ENCODE measurements around the gene RAB17. TPM values are rescaled to one million over a fixed set of nuclear protein-coding genes. Genes with fewer than 3 reads are reported as not detected.
A peak's percentile ranks its signal among the peaks of the same experiment; 100 is the strongest.

Gene RAB17
- total and polyA plus RNA-seq, 2 donors, result 0.33 to 6.8 TPM

DNA sequence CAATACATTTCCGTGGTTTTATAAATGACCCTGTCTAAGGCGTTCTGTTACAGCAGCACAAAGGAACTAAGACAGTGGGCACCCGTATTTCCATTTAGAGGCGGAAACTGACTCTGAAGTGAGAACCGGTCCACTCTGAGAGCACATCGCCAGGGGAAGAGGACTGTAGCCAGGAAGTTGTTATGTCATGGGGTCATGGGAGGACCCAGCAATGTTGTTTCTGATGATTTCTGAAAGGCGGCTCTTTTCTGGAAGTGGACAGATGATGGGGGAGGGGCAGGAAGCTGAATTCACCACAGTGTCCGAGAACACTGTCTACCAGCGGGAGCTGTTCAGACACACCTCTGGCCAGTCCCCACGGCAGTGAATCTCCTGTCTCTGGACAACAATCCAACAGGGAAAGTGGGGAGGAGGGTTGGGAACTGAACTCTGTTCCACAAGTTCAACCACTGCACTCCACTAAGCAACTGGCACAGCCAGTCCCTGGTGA is 34.7 kb upstream of the RAB17 start:
- 94% methylated on average over 10 of the region's 10 CpGs for WGBS
- H3K9me3 ChIP-seq (ENCODE audit: control insufficient read depth in 2 of 2, insufficient read depth in 1 of 2, low read length in 1 of 2), result no peaks in the 10 kb centered on the region
- H3K4me3 ChIP-seq (ENCODE audit: low read length in 2 of 2), result no peak overlapping the region
- peaks cover 35 to 61% of the 10 kb centered on the region in 2 donors for H3K27me3 ChIP-seq (ENCODE audit: control insufficient read depth in 2 of 2, insufficient read depth in 1 of 2, low read length in 1 of 2)
- no peaks in the 10 kb centered on the region for H3K4me1 ChIP-seq (ENCODE audit: control insufficient read depth in 2 of 2, insufficient read depth in 2 of 2, low read length in 2 of 2)
- DNase-seq (ENCODE audit: low read depth in 6 of 9, low spot score in 9 of 9), result no peak
- H3K27ac ChIP-seq (ENCODE audit: low read depth in 1 of 2, low read length in 1 of 2), result no peak overlapping the region
- H3K36me3 ChIP-seq (ENCODE audit: control insufficient read depth in 2 of 2, insufficient read depth in 2 of 2, low read length in 1 of 2), result no peaks in the 10 kb centered on the region

DNA sequence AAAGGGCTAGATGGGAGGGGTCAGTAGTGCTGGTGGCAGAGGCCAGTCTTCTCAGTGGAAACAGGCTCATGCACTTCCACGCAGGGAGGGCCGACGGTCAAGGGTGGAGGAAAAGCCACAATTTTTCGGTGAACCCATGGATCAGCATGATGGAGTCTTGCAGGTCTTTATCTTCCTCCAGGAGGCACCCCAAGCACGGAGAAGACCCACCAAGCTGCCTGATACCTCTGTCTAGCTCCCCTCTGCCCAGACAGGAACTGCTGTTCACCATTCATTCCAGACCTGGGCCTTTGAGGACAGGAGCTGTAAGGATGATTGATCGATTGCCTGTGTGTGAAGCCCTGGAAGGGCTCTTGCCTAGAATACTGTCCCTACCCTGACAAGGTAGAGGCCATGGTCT is 34.0 kb upstream of the RAB17 start:
- peaks cover 33 to 56% of the 10 kb centered on the region in 2 donors for H3K27me3 ChIP-seq (ENCODE audit: control insufficient read depth in 2 of 2, insufficient read depth in 1 of 2, low read length in 1 of 2)
- no peaks in the 10 kb centered on the region for H3K36me3 ChIP-seq (ENCODE audit: control insufficient read depth in 2 of 2, insufficient read depth in 2 of 2, low read length in 1 of 2)
- no peak overlapping the region for H3K27ac ChIP-seq (ENCODE audit: low read depth in 1 of 2, low read length in 1 of 2)
- no peaks in the 10 kb centered on the region for H3K9me3 ChIP-seq (ENCODE audit: control insufficient read depth in 2 of 2, insufficient read depth in 1 of 2, low read length in 1 of 2)
- H3K4me1 ChIP-seq (ENCODE audit: control insufficient read depth in 2 of 2, insufficient read depth in 2 of 2, low read length in 2 of 2), result no peaks in the 10 kb centered on the region
- H3K4me3 ChIP-seq (ENCODE audit: low read length in 2 of 2), result no peak overlapping the region
- no peak for DNase-seq (ENCODE audit: low read depth in 6 of 9, low spot score in 9 of 9)
- 96% methylated on average over 6 of the region's 6 CpGs for WGBS

DNA sequence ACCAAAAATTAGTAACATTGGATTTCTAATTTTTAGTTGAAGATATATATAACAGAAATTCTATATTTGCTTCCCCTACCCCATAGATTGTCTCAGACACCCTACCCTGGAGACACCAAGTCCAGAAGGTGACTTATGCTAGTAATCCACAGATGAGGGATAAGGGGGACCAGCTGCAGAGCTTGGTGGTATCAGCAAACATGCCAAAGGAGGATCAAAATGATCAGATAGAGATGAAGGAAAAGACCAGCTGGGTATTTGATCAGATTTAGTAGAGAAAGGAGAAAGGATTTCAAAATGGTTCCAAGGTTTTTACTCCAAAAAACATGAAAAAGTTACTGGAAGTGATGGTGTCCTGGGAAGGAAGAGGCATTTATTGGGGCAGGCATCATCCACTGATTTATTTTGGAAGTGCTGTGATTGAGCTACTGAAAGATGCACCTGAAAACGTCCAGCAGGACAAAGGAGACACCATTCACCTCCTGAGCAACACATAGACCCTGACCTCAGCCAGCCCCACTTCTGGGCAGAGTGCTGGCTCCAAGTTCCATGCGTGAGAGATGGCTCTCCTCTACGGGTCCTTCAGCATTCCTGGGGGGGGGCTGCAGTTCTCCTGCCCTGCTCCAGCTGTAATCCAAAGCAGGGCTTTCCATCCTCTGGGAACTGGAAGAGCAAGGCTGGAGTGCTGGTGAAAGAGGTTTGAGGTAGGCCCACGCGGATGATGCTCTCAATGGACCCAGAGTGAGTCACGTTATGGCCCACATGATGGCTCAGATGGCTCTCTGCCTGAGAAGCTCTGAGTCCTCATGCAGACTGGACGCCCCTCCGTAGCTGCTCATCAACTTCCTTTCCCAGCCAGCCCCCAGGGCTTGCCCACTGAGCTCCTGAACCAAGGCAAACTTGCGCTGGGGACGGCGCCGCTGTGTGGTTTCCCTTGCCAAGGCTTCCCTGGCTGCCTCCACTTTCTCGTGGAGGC is 33.2 kb upstream of the RAB17 start:
- no peak overlapping the region for H3K4me3 ChIP-seq (ENCODE audit: low read length in 2 of 2)
- WGBS, result 90% methylated on average over 13 of the region's 13 CpGs
- no peak overlapping the region for H3K27ac ChIP-seq (ENCODE audit: low read depth in 1 of 2, low read length in 1 of 2)
- no peak for DNase-seq (ENCODE audit: low read depth in 6 of 9, low spot score in 9 of 9)
- peaks cover 30 to 49% of the 10 kb centered on the region in 2 donors for H3K27me3 ChIP-seq (ENCODE audit: control insufficient read depth in 2 of 2, insufficient read depth in 1 of 2, low read length in 1 of 2)
- no peaks in the 10 kb centered on the region for H3K36me3 ChIP-seq (ENCODE audit: control insufficient read depth in 2 of 2, insufficient read depth in 2 of 2, low read length in 1 of 2)
- H3K9me3 ChIP-seq (ENCODE audit: control insufficient read depth in 2 of 2, insufficient read depth in 1 of 2, low read length in 1 of 2), result no peaks in the 10 kb centered on the region
- H3K4me1 ChIP-seq (ENCODE audit: control insufficient read depth in 2 of 2, insufficient read depth in 2 of 2, low read length in 2 of 2), result no peaks in the 10 kb centered on the region

DNA sequence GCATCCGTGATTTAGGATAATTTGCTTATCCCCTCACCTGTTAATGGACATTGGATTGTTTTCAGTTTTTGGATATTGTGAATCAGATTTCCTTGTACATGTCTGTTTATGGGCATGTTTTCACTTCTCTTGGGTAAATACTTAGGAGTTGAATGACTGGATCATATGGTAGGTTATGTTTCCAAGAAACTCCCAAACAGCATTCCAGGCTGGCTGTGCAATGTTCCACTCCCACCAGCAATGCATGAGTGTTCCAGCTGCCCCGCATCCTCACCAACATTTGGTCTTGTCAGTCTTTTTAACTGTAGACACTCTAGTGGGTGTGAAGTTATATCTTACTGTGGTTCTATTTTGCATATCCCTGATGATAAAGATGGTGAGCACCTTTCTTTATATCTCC is 27.9 kb upstream of the RAB17 start:
- peaks cover 0 to 1% of the 10 kb centered on the region in 2 donors for H3K9me3 ChIP-seq (ENCODE audit: control insufficient read depth in 2 of 2, insufficient read depth in 1 of 2, low read length in 1 of 2)
- WGBS, result 94% methylated on average over 2 of the region's 2 CpGs
- H3K36me3 ChIP-seq (ENCODE audit: control insufficient read depth in 2 of 2, insufficient read depth in 2 of 2, low read length in 1 of 2), result no peaks in the 10 kb centered on the region
- DNase-seq (ENCODE audit: low read depth in 6 of 9, low spot score in 9 of 9), result no peak
- H3K4me3 ChIP-seq (ENCODE audit: low read length in 2 of 2), result no peak overlapping the region
- H3K27ac ChIP-seq (ENCODE audit: low read depth in 1 of 2, low read length in 1 of 2), result no peak overlapping the region
- H3K27me3 ChIP-seq (ENCODE audit: control insufficient read depth in 2 of 2, insufficient read depth in 1 of 2, low read length in 1 of 2), result peaks cover 0 to 3% of the 10 kb centered on the region in 2 donors
- peaks cover 9 to 29% of the 10 kb centered on the region in 2 donors for H3K4me1 ChIP-seq (ENCODE audit: control insufficient read depth in 2 of 2, insufficient read depth in 2 of 2, low read length in 2 of 2)

DNA sequence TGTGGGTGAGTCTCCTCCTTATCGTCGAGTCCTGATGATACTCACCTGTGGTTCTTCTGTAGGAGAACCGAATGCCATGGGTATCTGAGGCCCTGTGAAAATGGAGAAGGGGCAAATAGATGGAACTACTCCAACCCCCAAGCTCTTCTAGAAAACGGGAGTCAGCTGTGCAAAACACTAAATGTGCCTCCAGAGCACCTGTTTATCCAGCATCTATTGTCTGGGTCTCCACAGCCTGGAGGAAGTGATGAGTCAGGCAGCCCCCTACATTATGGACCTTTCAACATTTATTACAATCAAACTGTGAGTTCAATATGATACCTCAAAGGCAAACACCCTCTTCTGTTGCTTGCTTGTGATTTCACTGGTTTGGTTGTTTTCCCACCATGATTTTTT is 27.1 kb upstream of the RAB17 start:
- Histone ChIP-seq H3K36me3 (ENCODE audit: control insufficient read depth in 2 of 2, insufficient read depth in 2 of 2, low read length in 1 of 2) (no peaks in the 10 kb centered on the region), H3K27me3 (ENCODE audit: control insufficient read depth in 2 of 2, insufficient read depth in 1 of 2, low read length in 1 of 2) (no peaks in the 10 kb centered on the region), H3K4me1 (ENCODE audit: control insufficient read depth in 2 of 2, insufficient read depth in 2 of 2, low read length in 2 of 2) (peaks cover 9 to 29% of the 10 kb centered on the region in 2 donors), H3K9me3 (ENCODE audit: control insufficient read depth in 2 of 2, insufficient read depth in 1 of 2, low read length in 1 of 2) (peaks cover 0 to 1% of the 10 kb centered on the region in 2 donors), H3K4me3 (ENCODE audit: low read length in 2 of 2) (no peak overlapping the region), H3K27ac (ENCODE audit: low read depth in 1 of 2, low read length in 1 of 2) (peak overlapping the region in 1 of 2 donors; percentile 25)
- WGBS, result 9% methylated on average over 4 of the region's 4 CpGs
- no peak for DNase-seq (ENCODE audit: low read depth in 6 of 9, low spot score in 9 of 9)

DNA sequence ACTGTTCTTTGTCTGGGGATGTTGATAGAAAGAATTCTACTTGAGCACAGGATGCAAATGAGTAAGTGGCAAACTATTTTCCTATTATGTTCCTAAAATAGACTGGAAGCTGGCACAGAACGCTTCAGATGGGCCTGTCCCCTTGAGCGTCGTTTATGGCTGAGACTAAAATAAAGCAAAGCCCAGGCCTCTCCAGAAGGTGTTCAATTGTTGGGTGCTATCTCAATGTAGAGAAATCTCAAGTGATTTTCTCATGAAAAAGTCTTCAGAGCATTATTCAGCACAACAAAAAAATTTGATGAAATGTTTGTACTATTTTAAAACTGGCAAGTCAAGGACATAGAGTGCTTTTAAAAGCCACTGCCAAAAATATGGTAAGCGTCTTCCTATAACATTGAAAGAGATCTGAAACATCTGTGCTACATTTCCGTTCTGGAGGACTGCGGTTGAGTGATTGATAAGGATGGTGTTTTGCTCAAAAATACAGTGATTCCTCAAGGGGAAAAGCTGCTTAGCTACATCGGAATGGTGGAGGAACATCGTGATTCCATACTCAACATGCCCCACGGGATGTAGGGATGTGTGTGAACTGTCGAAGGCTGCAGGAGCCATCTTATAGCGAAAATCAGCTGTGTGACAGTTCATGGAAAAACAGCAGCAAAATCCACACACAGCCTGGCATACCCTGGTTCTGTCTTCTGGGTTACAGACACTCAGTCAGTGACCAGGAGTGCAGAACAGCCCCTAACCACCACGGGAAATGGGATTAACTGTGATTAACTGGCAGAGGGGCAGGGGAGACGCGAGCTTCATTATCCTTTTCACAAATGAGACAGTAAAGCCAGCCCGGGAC is 26.4 kb upstream of the RAB17 start:
- DNase-seq (ENCODE audit: low read depth in 6 of 9, low spot score in 9 of 9), result peak in 2 of 9 donors; percentile 13 to 43
- Histone ChIP-seq H3K9me3 (ENCODE audit: control insufficient read depth in 2 of 2, insufficient read depth in 1 of 2, low read length in 1 of 2) (peaks cover 0 to 1% of the 10 kb centered on the region in 2 donors), H3K4me3 (ENCODE audit: low read length in 2 of 2) (no peak overlapping the region), H3K27me3 (ENCODE audit: control insufficient read depth in 2 of 2, insufficient read depth in 1 of 2, low read length in 1 of 2) (no peaks in the 10 kb centered on the region), H3K4me1 (ENCODE audit: control insufficient read depth in 2 of 2, insufficient read depth in 2 of 2, low read length in 2 of 2) (peaks cover 9 to 29% of the 10 kb centered on the region in 2 donors), H3K27ac (ENCODE audit: low read depth in 1 of 2, low read length in 1 of 2) (peak overlapping the region in 1 of 2 donors; percentile 25), H3K36me3 (ENCODE audit: control insufficient read depth in 2 of 2, insufficient read depth in 2 of 2, low read length in 1 of 2) (no peaks in the 10 kb centered on the region)
- WGBS, result 10% methylated on average over 15 of the region's 15 CpGs

DNA sequence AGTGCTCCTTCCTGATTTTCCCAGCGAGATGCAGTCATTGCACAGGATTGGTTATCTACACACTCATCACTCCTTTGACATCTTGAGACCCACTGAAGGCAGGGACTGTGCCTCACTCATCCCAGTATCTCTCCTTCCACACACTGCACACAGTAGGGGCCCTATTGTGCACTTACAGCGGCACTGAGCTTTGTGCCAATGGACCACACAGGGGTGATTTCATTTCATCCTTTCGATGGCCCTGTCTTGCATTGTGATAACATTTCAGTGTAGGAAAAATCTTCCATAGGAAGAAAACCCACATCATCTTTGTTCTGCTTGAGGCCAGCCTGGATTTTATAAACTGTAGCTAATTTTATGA is 25.8 kb upstream of the RAB17 start:
- Histone ChIP-seq H3K27me3 (ENCODE audit: control insufficient read depth in 2 of 2, insufficient read depth in 1 of 2, low read length in 1 of 2) (no peaks in the 10 kb centered on the region), H3K4me1 (ENCODE audit: control insufficient read depth in 2 of 2, insufficient read depth in 2 of 2, low read length in 2 of 2) (peaks cover 9 to 29% of the 10 kb centered on the region in 2 donors), H3K36me3 (ENCODE audit: control insufficient read depth in 2 of 2, insufficient read depth in 2 of 2, low read length in 1 of 2) (no peaks in the 10 kb centered on the region), H3K27ac (ENCODE audit: low read depth in 1 of 2, low read length in 1 of 2) (peak overlapping the region in 1 of 2 donors; percentile 33), H3K4me3 (ENCODE audit: low read length in 2 of 2) (no peak overlapping the region), H3K9me3 (ENCODE audit: control insufficient read depth in 2 of 2, insufficient read depth in 1 of 2, low read length in 1 of 2) (peaks cover 0 to 1% of the 10 kb centered on the region in 2 donors)
- 58% methylated on average over 3 of the region's 3 CpGs for WGBS
- no peak for DNase-seq (ENCODE audit: low read depth in 6 of 9, low spot score in 9 of 9)

DNA sequence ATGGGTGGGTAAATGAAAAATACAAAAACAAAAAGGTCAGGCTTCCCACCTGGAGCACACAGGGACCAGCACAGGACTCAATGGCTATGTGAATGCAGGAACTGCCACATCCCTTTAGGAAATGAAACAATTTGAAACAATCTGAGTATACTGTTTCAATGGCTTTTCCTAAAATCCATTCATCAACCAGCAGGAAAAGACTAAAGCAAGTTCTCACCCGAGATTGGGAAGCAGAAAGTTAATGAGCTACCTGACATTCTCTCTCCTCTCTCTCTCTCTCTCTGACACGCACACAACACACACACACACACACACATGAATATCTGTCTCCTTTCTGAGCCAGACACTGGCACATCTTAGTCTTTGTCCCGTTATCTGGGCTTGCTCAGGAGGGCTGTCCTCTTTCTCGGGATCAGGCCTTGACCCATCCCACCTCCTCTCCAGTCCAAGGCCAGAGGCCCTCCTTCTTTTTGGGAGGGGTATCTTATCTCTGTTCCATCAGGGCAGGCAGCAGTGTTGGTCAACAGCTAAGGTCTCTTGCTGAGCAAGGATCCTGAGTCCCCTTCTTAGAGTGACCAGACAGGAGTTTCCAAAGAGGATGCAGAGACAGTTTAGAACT is 25.2 kb upstream of the RAB17 start:
- Histone ChIP-seq H3K27me3 (ENCODE audit: control insufficient read depth in 2 of 2, insufficient read depth in 1 of 2, low read length in 1 of 2) (no peaks in the 10 kb centered on the region), H3K4me3 (ENCODE audit: low read length in 2 of 2) (no peak overlapping the region), H3K27ac (ENCODE audit: low read depth in 1 of 2, low read length in 1 of 2) (no peak overlapping the region), H3K36me3 (ENCODE audit: control insufficient read depth in 2 of 2, insufficient read depth in 2 of 2, low read length in 1 of 2) (no peaks in the 10 kb centered on the region), H3K4me1 (ENCODE audit: control insufficient read depth in 2 of 2, insufficient read depth in 2 of 2, low read length in 2 of 2) (peaks cover 9 to 29% of the 10 kb centered on the region in 2 donors), H3K9me3 (ENCODE audit: control insufficient read depth in 2 of 2, insufficient read depth in 1 of 2, low read length in 1 of 2) (peaks cover 0 to 1% of the 10 kb centered on the region in 2 donors)
- 87% methylated on average over 4 of the region's 4 CpGs for WGBS
- DNase-seq (ENCODE audit: low read depth in 6 of 9, low spot score in 9 of 9), result no peak

Measured in thymus (tissue), 11 donors.